PC-9 (cell line): ENCODE data around the gene EPB41L4B.

Source experiments
- EZH2 ChIP-seq: fragments of 200-600 bp; sonication (generic); IDR thresholded peaks from 2 replicates; pipeline ENCODE4 v1.8.0; 2017; ENCODE audit warnings: antibody characterized with exemption, low read depth
- TF ChIP-seq, protein P1 (sequence below): fragments of 200-600 bp; sonication (generic); conservative IDR thresholded peaks from 2 replicates; pipeline ENCODE4 v1.6.1; 2017; ENCODE audit warnings: mixed run types, antibody characterized with exemption, mild to moderate bottlenecking, moderate library complexity

DNA sequence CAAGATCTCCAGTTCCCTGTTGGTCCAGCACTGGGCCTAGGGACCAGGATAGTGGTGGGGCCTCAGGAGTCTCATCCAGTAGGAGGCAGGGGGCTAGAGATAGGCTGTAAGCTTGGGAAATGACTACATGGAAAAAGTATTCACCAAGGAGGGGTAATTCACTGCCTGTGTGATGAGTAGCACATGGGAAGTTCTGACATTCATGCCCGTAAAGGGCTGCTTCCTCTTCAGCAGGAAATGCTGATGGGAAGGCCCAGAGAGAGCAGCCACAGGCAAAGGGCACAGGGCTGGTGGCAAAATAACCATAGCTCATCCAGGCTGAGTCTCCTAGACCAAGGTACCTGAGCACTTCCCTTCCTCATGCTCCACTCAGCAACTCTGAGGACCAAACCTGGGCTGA is 130.7 kb downstream of the EPB41L4B start:
- TF ChIP-seq, protein P1, sequence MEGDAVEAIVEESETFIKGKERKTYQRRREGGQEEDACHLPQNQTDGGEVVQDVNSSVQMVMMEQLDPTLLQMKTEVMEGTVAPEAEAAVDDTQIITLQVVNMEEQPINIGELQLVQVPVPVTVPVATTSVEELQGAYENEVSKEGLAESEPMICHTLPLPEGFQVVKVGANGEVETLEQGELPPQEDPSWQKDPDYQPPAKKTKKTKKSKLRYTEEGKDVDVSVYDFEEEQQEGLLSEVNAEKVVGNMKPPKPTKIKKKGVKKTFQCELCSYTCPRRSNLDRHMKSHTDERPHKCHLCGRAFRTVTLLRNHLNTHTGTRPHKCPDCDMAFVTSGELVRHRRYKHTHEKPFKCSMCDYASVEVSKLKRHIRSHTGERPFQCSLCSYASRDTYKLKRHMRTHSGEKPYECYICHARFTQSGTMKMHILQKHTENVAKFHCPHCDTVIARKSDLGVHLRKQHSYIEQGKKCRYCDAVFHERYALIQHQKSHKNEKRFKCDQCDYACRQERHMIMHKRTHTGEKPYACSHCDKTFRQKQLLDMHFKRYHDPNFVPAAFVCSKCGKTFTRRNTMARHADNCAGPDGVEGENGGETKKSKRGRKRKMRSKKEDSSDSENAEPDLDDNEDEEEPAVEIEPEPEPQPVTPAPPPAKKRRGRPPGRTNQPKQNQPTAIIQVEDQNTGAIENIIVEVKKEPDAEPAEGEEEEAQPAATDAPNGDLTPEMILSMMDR: no peak
- TF ChIP-seq EZH2: no peak
